HepG2 (cell line): Measurements from ENCODE around the gene SPINDOC. TPM values are rescaled to one million over a fixed set of nuclear protein-coding genes. Genes with fewer than 3 reads are reported as not detected.
A peak's percentile ranks its signal among the peaks of the same experiment; 100 is the strongest.

Experiments used
- HIVEP1 ChIP-seq: sonication (generic); formaldehyde crosslinking; IDR thresholded peaks from 2 replicates; pipeline ENCODE4 v1.4.0; 2020; ENCODE audit warnings: mild to moderate bottlenecking, missing genetic modification reagents
- HNF4A ChIP-seq: sonication (generic); formaldehyde crosslinking; IDR thresholded peaks from 2 replicates; pipeline ENCODE4 v1.4.0; 2020; ENCODE audit warnings: missing genetic modification reagents
- HOXA3 ChIP-seq: sonication (generic); formaldehyde crosslinking; IDR thresholded peaks from 2 replicates; pipeline ENCODE4 v1.5.0; 2020; ENCODE audit warnings: missing genetic modification reagents
- MAZ ChIP-seq, 2 experiments: sonication (generic) in 1 of 2; formaldehyde crosslinking in 1 of 2; IDR thresholded peaks; 2 replicates each; pipeline versions ENCODE4 v1.5.0 to v1.6.1; 2012 to 2020; ENCODE audit warnings: low read depth in 2 of 2, mild to moderate bottlenecking in 2 of 2, borderline replicate concordance in 1 of 2, improper control_type of control experiment in 1 of 2, low read length in 1 of 2, missing genetic modification reagents in 1 of 2, moderate library complexity in 1 of 2
- MEIS2 ChIP-seq: sonication (generic); formaldehyde crosslinking; IDR thresholded peaks from 2 replicates; pipeline ENCODE4 v1.9.0; 2021; ENCODE audit warnings: mild to moderate bottlenecking, missing genetic modification reagents
- MXD4 ChIP-seq: IDR thresholded peaks from 2 replicates; pipeline ENCODE4 v1.6.1; 2016; ENCODE audit warnings: mild to moderate bottlenecking, missing biosample characterization, missing genetic modification reagents
- MXI1 ChIP-seq: IDR thresholded peaks from 3 replicates; pipeline ENCODE4 v1.6.1; 2012; ENCODE audit warnings: low read depth, low read length, inconsistent platforms, borderline replicate concordance
- SOX5 ChIP-seq: IDR thresholded peaks from 2 replicates; pipeline ENCODE4 v1.6.1; 2016; ENCODE audit warnings: borderline replicate concordance
- TBX2 ChIP-seq: sonication (generic); formaldehyde crosslinking; IDR thresholded peaks from 2 replicates; pipeline ENCODE4 v1.5.0; 2020; ENCODE audit warnings: missing genetic modification reagents, mild to moderate bottlenecking, borderline replicate concordance
- ZFP62 ChIP-seq: sonication (generic); formaldehyde crosslinking; IDR thresholded peaks from 2 replicates; pipeline ENCODE4 v1.4.0; 2020; ENCODE audit warnings: missing genetic modification reagents
- ZNF260 ChIP-seq: sonication (generic); formaldehyde crosslinking; IDR thresholded peaks from 2 replicates; pipeline ENCODE4 v1.4.0; 2020; ENCODE audit warnings: missing genetic modification reagents, low read depth, mild to moderate bottlenecking, borderline replicate concordance
- ZNF264 ChIP-seq: sonication (generic); formaldehyde crosslinking; IDR thresholded peaks from 2 replicates; pipeline ENCODE4 v1.4.0; 2020; ENCODE audit warnings: missing genetic modification reagents
- ZNF367 ChIP-seq: sonication (generic); formaldehyde crosslinking; IDR thresholded peaks from 2 replicates; pipeline ENCODE4 v1.4.0; 2020; ENCODE audit warnings: missing genetic modification reagents, borderline replicate concordance
- ZNF547 ChIP-seq: sonication (generic); formaldehyde crosslinking; IDR thresholded peaks from 2 replicates; pipeline ENCODE4 v1.5.1; 2020; ENCODE audit warnings: mild to moderate bottlenecking, missing genetic modification reagents
- ZNF674 ChIP-seq: sonication (generic); formaldehyde crosslinking; IDR thresholded peaks from 2 replicates; pipeline ENCODE4 v1.5.0; 2020; ENCODE audit warnings: low read depth, mild to moderate bottlenecking, missing genetic modification reagents
- polyA plus RNA-seq, 8 experiments: library from polyadenylated mRNA; depleted of rRNA in 3 of 8; stranded (reverse) in 7 of 8; unstranded in 1 of 8; fragments of >200 nt; fragmentation: Illumina TruSeq in 4 of 8; extraction: Trizol in 4 of 8; gene quantifications; 2 replicates each; pipeline versions ENCODE4 v1.2.1 to v1.2.3, GENCODE V29; 2011 to 2016; ENCODE audit warnings: low read depth in 4 of 8, missing spikeins in 1 of 8, mixed read lengths in 1 of 8; ENCODE audit not compliant: insufficient read depth in 1 of 8
- total RNA-seq, 5 experiments: library from RNA; depleted of rRNA; stranded (reverse); fragments of >200 nt; fragmentation: Illumina TruSeq; extraction: Trizol; gene quantifications; 2 replicates each; pipeline ENCODE4 v1.2.3, GENCODE V29; 2016; ENCODE audit warnings: low read depth in 1 of 5
- TF ChIP-seq, protein P1 (sequence below): sonication (generic); formaldehyde crosslinking; IDR thresholded peaks from 2 replicates; pipeline ENCODE4; 2020; ENCODE audit warnings: missing genetic modification reagents, mild to moderate bottlenecking, borderline replicate concordance
- TF ChIP-seq, protein P2 (sequence below): sonication (generic); formaldehyde crosslinking; IDR thresholded peaks from 2 replicates; pipeline ENCODE4 v1.4.0; 2020; ENCODE audit warnings: missing genetic modification reagents, mild to moderate bottlenecking, borderline replicate concordance
- TF ChIP-seq, protein P3 (sequence below): sonication (generic); formaldehyde crosslinking; conservative IDR thresholded peaks from 2 replicates; pipeline ENCODE4 v1.4.0; 2020; ENCODE audit warnings: mild to moderate bottlenecking, missing genetic modification reagents, moderate library complexity
- TF ChIP-seq, protein P4 (sequence below): sonication (generic); formaldehyde crosslinking; IDR thresholded peaks from 2 replicates; pipeline ENCODE4 v1.4.0; 2020; ENCODE audit warnings: missing genetic modification reagents

The SPINDOC gene
- total and polyA plus RNA-seq, 2 of the 13 experiments (the other 11 are each of a cell fraction or from before 2014, with no cell fraction given): 21.4 to 29.9 TPM

DNA sequence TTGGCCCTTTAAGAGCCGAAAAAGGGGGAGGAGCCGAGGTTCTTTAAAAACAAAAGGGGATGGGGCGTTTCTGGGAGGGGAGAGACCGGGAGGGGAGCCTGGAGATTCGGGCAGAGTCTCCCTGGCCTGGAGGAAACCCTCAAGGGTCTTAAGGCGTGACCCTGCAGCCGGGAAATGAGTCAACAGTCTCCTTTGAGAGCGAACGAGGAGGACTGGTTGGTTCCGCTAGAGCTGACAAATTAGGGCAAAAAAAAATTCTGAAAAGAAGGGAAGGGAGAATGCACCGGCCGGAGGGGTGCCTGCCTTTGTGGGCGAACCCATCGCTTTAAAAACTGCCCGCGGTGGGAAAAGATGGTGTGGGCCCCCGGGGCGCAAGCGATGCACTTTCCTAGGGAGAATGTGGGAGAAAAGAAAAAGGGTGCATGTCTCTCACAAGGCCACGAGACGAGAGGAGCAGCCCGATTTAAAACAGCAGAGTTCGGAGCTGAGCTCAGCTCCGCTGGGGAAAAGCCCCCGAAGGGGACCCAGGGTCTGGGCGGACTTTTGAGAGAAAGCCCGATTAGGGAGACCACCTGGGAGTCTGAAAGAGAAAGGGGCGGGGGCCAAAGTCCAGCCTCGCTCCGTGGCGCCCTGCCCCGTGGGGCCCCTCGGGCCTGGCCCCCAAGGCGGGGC lies 45.6 kb upstream of the SPINDOC start (continued):
- TF ChIP-seq, protein P1, sequence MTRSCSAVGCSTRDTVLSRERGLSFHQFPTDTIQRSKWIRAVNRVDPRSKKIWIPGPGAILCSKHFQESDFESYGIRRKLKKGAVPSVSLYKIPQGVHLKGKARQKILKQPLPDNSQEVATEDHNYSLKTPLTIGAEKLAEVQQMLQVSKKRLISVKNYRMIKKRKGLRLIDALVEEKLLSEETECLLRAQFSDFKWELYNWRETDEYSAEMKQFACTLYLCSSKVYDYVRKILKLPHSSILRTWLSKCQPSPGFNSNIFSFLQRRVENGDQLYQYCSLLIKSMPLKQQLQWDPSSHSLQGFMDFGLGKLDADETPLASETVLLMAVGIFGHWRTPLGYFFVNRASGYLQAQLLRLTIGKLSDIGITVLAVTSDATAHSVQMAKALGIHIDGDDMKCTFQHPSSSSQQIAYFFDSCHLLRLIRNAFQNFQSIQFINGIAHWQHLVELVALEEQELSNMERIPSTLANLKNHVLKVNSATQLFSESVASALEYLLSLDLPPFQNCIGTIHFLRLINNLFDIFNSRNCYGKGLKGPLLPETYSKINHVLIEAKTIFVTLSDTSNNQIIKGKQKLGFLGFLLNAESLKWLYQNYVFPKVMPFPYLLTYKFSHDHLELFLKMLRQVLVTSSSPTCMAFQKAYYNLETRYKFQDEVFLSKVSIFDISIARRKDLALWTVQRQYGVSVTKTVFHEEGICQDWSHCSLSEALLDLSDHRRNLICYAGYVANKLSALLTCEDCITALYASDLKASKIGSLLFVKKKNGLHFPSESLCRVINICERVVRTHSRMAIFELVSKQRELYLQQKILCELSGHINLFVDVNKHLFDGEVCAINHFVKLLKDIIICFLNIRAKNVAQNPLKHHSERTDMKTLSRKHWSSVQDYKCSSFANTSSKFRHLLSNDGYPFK: no peak
- TF ChIP-seq ZNF264 (CRISPR knock-in tag) (no peak), ZNF260 (no peak), HOXA3 (CRISPR knock-in tag) (peak; percentile 23; the same call in 1 of the 2 replicates), ZNF367 (CRISPR knock-in tag) (0 out of 2 replicates have a peak, but pooled peaks have one; percentile 40), SOX5 (CRISPR knock-in tag) (no peak), MXD4 (no peak), ZNF547 (CRISPR knock-in tag) (no peak), MEIS2 (0 out of 2 replicates have a peak, but pooled peaks have one; percentile 32), MAZ (IDR thresholded peaks at IDR 0.05; ENCODE audit: borderline replicate concordance, low read depth, low read length) (no peak), MAZ (CRISPR knock-in tag; IDR thresholded peaks at IDR 0.05; ENCODE audit: low read depth) (no peak), ZNF674 (CRISPR knock-in tag) (no peak), HIVEP1 (CRISPR knock-in tag) (no peak), ZFP62 (no peak), TBX2 (0 out of 2 replicates have a peak, but pooled peaks have one; percentile 13), MXI1 (0 out of 3 replicates have a peak, but pooled peaks have one; percentile 9), HNF4A (peak; percentile 54)
- TF ChIP-seq, protein P2, sequence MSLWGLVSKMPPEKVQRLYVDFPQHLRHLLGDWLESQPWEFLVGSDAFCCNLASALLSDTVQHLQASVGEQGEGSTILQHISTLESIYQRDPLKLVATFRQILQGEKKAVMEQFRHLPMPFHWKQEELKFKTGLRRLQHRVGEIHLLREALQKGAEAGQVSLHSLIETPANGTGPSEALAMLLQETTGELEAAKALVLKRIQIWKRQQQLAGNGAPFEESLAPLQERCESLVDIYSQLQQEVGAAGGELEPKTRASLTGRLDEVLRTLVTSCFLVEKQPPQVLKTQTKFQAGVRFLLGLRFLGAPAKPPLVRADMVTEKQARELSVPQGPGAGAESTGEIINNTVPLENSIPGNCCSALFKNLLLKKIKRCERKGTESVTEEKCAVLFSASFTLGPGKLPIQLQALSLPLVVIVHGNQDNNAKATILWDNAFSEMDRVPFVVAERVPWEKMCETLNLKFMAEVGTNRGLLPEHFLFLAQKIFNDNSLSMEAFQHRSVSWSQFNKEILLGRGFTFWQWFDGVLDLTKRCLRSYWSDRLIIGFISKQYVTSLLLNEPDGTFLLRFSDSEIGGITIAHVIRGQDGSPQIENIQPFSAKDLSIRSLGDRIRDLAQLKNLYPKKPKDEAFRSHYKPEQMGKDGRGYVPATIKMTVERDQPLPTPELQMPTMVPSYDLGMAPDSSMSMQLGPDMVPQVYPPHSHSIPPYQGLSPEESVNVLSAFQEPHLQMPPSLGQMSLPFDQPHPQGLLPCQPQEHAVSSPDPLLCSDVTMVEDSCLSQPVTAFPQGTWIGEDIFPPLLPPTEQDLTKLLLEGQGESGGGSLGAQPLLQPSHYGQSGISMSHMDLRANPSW (CRISPR knock-in tag): no peak
- TF ChIP-seq, protein P3, sequence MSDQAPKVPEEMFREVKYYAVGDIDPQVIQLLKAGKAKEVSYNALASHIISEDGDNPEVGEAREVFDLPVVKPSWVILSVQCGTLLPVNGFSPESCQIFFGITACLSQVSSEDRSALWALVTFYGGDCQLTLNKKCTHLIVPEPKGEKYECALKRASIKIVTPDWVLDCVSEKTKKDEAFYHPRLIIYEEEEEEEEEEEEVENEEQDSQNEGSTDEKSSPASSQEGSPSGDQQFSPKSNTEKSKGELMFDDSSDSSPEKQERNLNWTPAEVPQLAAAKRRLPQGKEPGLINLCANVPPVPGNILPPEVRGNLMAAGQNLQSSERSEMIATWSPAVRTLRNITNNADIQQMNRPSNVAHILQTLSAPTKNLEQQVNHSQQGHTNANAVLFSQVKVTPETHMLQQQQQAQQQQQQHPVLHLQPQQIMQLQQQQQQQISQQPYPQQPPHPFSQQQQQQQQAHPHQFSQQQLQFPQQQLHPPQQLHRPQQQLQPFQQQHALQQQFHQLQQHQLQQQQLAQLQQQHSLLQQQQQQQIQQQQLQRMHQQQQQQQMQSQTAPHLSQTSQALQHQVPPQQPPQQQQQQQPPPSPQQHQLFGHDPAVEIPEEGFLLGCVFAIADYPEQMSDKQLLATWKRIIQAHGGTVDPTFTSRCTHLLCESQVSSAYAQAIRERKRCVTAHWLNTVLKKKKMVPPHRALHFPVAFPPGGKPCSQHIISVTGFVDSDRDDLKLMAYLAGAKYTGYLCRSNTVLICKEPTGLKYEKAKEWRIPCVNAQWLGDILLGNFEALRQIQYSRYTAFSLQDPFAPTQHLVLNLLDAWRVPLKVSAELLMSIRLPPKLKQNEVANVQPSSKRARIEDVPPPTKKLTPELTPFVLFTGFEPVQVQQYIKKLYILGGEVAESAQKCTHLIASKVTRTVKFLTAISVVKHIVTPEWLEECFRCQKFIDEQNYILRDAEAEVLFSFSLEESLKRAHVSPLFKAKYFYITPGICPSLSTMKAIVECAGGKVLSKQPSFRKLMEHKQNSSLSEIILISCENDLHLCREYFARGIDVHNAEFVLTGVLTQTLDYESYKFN (CRISPR knock-in tag): peak; percentile 47
- TF ChIP-seq, protein P4, sequence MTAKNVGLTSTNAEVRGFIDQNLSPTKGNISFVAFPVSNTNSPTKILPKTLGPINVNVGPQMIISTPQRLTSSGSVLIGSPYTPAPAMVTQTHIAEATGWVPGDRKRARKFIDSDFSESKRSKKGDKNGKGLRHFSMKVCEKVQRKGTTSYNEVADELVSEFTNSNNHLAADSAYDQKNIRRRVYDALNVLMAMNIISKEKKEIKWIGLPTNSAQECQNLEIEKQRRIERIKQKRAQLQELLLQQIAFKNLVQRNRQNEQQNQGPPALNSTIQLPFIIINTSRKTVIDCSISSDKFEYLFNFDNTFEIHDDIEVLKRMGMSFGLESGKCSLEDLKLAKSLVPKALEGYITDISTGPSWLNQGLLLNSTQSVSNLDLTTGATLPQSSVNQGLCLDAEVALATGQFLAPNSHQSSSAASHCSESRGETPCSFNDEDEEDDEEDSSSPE (CRISPR knock-in tag): no peak
